Psoas muscle (tissue), 8 donors: ENCODE data around the gene MKNK2. TPM values are rescaled to one million over a fixed set of nuclear protein-coding genes. Genes with fewer than 3 reads are reported as not detected.
A peak's percentile ranks its signal among the peaks of the same experiment; 100 is the strongest.

Experiments used
- ATAC-seq, 4 donors: fragments of 200-7000 bp; cut with Tn5 transposase; one replicate each; pipeline ENCODE4 v1.9.1; 2020; ENCODE audit warnings: moderate library complexity in 3 of 4, mild to moderate bottlenecking in 2 of 4
- DNase-seq, 2 donors: peaks; one replicate each; pipeline ENCODE4 v3.0.0-alpha.2; 2020
- H3K27ac ChIP-seq: fragments of 200-600 bp; one replicate; pipeline ENCODE4 v1.8.0; 2022
- H3K27me3 ChIP-seq, 3 donors: fragments of 200-600 bp in 1 of 3; one replicate each; pipeline versions ENCODE4 v1.6.1 to v1.8.0; 2013 to 2022; ENCODE audit warnings: low read length in 2 of 3, mild to moderate bottlenecking in 2 of 3, moderate library complexity in 1 of 3; ENCODE audit not compliant: insufficient read depth in 3 of 3
- H3K36me3 ChIP-seq, 2 donors: fragments of 200-600 bp in 1 of 2; one replicate each; pipeline versions ENCODE4 v1.6.1 to v1.8.0; 2013 to 2022; ENCODE audit warnings: low read depth in 1 of 2, mild to moderate bottlenecking in 1 of 2, moderate library complexity in 1 of 2; ENCODE audit not compliant: insufficient read depth in 1 of 2
- H3K4me1 ChIP-seq: fragments of 200-600 bp; one replicate; pipeline ENCODE4 v1.8.0; 2022
- H3K4me3 ChIP-seq: fragments of 200-600 bp; one replicate; pipeline ENCODE4 v1.8.0; 2022; ENCODE audit warnings: mild to moderate bottlenecking
- H3K9me3 ChIP-seq: fragments of 200-600 bp; one replicate; pipeline ENCODE4 v1.8.0; 2022
- WGBS, 3 donors: extraction: QIAGEN DNeasy Blood & Tissue Kit; methylation state at CpG; one replicate each; pipeline versions ENCODE4 v1.1.6 to v1.1.7; 2013; 5-methylcytosine and 5-hydroxymethylcytosine counted together
- intact Hi-C, 2 donors: fragments of 100-400 bp; cut with DNase I; formaldehyde crosslinking; loops; one replicate each; pipeline versions ENCODE4 v1.11.0 to v1.14.2; 2022
- polyA plus RNA-seq, 3 donors: library from polyadenylated mRNA; stranded (reverse); fragments of 200-250 nt; gene quantifications; one replicate each; pipeline ENCODE4 v1.2.3, GENCODE V29; 2013
- total RNA-seq, 4 donors: library from RNA; stranded (reverse); fragmentation: NEBNext Ultra II Directional in 2 of 4; extraction: Animal tissue kit (Norgen Biotek cat#: 25700) in 2 of 4; gene quantifications; one replicate each; pipeline versions ENCODE4 v1.2.1 to v1.2.4, GENCODE V29; 2021 to 2023
- TF ChIP-seq, protein P1 (sequence below): fragments of 200-600 bp; IDR thresholded peaks from one replicate; pipeline ENCODE4 v1.8.0; 2022; ENCODE audit warnings: antibody characterized with exemption
- donor health status: healthy with polysubstance abuse.
- donor health status: DM: no; HTN: no; CAD: no; lungs with moderate emphysema.
- donor health status: Bipolar disorder and iron deficiency.
- donor health status: healthy.
- donor health status: DM: yes; HTN: yes; CAD: no.
- donor health status: DM: no; HTN: no; CAD: no.
- donor health status: DM: no; HTN: no; CAD: no.
- donor health status: DM: yes; HTN: yes; CAD: no.

The MKNK2 gene
- total and polyA plus RNA-seq, 7 donors: 793 to 2,795 (median 1,017) TPM

DNA sequence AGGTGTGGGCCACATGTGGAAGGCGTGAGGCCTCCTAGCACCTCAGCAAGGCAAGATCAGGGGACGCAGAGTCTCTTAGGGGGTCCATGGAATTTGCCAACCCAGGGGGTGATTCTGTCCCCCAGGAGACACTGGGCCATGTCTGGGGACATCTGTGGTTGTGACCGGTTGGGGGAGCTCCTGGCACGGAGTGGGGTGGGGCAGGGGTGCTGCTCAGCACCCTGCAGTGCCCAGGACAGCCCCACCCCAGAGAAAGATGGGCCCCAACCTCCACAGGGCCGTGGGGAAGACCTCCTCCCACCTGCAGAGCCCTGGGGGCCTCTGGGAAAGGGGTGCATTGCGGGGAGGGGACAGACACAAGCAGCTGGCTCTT lies 4.0 kb downstream of the MKNK2 start:
- 54 to 71% (median 56%) methylated on average over 6 of the region's 6 CpGs for WGBS, 3 donors
- DNase-seq (no peak), ATAC-seq (no peak)
- TF ChIP-seq, protein P1, sequence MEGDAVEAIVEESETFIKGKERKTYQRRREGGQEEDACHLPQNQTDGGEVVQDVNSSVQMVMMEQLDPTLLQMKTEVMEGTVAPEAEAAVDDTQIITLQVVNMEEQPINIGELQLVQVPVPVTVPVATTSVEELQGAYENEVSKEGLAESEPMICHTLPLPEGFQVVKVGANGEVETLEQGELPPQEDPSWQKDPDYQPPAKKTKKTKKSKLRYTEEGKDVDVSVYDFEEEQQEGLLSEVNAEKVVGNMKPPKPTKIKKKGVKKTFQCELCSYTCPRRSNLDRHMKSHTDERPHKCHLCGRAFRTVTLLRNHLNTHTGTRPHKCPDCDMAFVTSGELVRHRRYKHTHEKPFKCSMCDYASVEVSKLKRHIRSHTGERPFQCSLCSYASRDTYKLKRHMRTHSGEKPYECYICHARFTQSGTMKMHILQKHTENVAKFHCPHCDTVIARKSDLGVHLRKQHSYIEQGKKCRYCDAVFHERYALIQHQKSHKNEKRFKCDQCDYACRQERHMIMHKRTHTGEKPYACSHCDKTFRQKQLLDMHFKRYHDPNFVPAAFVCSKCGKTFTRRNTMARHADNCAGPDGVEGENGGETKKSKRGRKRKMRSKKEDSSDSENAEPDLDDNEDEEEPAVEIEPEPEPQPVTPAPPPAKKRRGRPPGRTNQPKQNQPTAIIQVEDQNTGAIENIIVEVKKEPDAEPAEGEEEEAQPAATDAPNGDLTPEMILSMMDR: no peak
- Histone ChIP-seq H3K9me3 (no peaks in the 10 kb centered on the region), H3K27me3 (no peaks in the 10 kb centered on the region), H3K36me3 (peaks cover 3 to 52% of the 10 kb centered on the region in 2 donors), H3K4me3 (peak overlapping the region; percentile 97), H3K27ac (peak overlapping the region; percentile 98), H3K4me1 (peaks cover 77% of the 10 kb centered on the region)
- intact Hi-C loops: no loop called here

DNA sequence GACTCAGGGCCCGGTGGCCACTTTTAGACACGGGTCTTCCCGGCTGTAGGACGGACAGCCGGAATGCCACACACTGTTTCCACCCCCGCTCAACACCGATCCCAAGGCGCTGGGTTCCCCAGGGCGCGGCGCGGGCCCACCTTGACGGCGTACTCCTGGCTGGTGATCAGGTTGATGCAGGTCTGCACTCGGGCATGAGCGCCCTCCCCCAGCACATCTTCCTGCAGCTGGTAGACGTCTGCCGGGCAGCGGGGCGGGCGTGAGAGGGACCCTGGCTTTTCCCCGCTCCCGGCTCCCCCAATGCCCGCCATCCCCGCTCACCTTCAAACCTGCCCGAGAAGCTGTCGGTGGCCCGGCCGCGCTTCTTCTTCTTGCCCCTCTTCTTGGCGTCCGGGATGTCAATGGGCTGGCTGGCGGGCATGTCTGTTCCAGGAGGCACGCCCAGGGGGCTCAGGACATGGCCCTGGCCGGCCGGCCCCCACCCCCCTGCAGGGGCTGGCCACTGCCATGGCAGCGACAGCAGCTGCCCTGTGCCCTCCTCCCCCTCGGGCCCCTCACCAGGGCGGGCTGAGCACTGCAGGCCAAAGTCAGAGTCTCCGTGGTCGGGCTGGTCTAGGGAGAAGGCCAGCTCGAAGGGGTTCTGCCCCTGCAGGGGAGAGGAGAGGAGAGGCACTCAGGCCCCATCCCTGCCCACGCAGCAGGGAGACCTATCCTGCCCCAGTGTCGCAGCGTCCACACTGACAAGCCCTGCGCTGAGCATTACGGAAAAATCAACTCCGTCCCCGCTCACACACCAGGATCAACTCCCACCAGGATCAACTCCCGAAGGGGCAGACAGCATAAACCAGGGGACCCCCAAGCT lies 4.8 kb downstream of the MKNK2 start:
- intact Hi-C loops: no loop called here
- Histone ChIP-seq H3K36me3 (peaks cover 3 to 56% of the 10 kb centered on the region in 2 donors), H3K4me3 (peak overlapping the region; percentile 97), H3K9me3 (no peaks in the 10 kb centered on the region), H3K27ac (peak overlapping the region; percentile 98), H3K27me3 (no peaks in the 10 kb centered on the region), H3K4me1 (peaks cover 79% of the 10 kb centered on the region)
- DNase-seq (peak in 1 of 2 donors; percentile 62), ATAC-seq (no peak)
- TF ChIP-seq, protein P1: no peak
- WGBS, 3 donors: 71 to 80% (median 72%) methylated on average over 41 to 50 of the region's 50 CpGs

DNA sequence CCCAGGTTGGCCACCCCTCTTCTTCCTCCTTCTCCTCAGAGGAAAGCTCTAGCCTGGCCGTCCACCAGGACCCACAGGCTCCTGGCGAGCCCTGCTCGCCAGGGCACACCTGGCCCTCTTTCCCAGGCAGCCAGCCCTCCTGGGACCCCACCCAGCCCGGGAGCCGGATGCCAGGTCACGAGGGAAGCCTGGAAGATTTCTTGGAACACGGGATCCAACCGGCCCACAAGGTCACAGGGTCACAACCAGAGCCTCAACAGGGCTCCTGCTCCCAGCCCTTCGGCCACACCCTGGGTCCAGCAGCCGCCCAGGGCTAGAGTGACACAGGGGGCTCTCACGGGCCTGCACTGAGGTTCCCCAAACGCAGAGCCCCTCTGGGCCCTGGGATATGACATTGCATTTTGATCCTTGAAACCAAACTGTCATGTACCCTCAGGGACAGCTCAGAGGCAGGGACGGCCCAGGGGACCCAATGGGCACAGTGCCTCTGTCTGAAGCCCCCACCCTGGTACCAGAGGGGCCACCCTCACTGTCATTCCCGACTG lies 5.5 kb downstream of the MKNK2 start:
- peaks cover 6 to 63% of the 10 kb centered on the region in 2 donors for H3K36me3 ChIP-seq
- peak; percentile 60 to 84 for DNase-seq

DNA sequence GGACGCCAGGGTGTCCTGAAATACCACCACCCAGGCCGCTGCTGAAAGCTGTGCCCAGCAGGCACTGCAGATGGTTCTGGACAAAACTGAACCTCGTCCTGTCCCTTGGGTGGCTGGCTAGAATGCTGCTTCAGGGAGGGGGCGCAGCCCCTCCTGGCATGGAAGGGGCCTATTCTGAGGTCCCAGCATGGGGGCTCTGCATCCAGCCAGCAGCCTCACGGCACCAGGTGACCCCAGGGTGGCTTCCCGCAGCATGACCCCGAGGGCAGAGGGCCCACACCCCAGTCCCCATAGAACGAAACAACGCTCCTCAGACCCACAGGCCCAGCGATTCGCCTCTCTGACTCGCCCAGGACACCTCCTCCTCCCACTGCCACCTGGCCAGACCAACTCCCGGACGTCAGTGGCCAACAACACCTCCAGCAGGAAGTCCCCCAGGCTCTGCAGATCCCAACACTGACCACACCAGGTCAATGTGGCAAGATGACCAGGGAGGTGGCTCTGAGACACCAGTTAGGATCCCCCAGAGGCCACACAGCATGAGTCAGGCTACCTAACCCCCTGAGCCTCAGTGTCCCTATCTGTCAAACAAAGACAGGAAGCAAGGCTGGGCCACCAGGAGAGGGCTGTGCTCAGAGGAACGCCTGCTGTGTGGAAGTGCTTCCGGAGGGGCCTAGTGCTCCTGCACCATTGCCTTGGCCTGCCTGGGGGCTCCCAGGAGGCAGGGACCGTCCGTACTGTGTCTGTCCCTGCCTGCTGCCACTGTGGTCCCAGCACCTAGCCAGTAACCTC lies 6.1 kb downstream of the MKNK2 start:
- intact Hi-C loops: no loop called here
- peak in 1 of 2 donors; percentile 66 for DNase-seq
- WGBS, 3 donors: 44 to 52% (median 50%) methylated on average over 18 of the region's 18 CpGs
- Histone ChIP-seq H3K36me3 (peaks cover 6 to 67% of the 10 kb centered on the region in 2 donors), H3K27me3 (no peaks in the 10 kb centered on the region), H3K4me1 (peaks cover 93% of the 10 kb centered on the region), H3K4me3 (peak overlapping the region; percentile 97), H3K9me3 (no peaks in the 10 kb centered on the region), H3K27ac (peak overlapping the region; percentile 98)
- TF ChIP-seq, protein P1: no peak
- ATAC-seq: no peak

More for the DNA sequence above, 5.5 kb downstream of the MKNK2 start:
- peak in 2 of 4 donors; percentile 0 to 8 for ATAC-seq
- Histone ChIP-seq H3K4me1 (peaks cover 86% of the 10 kb centered on the region), H3K27me3 (no peaks in the 10 kb centered on the region), H3K27ac (peak overlapping the region; percentile 98), H3K4me3 (peak overlapping the region; percentile 97), H3K9me3 (no peaks in the 10 kb centered on the region)
- 13 to 43% (median 24%) methylated on average over 14 of the region's 14 CpGs for WGBS, 3 donors
- TF ChIP-seq, protein P1: no peak
- intact Hi-C loops: no loop called here
